Measurements from ENCODE around the gene UTP4.

Gene UTP4

GRCh38 chr16:69132424-69133252 is at the start of gene UTP4, which contains the start of gene CHTF8:
Gene UTP4, plus strand, starts transcription at chr16:69132649. Its CDS starts 811 bp downstream, at chr16:69133460.
Gene CHTF8, minus strand, starts transcription at chr16:69132588. Its CDS starts 11,130 bp downstream, at chr16:69121458.
- DNase-seq (ENCODE audit: low spot score) = peak; percentile 84

GRCh38 chr16:69083306-69083941 is 49.0 kb upstream of the UTP4 start:
- DNase-seq (ENCODE audit: low spot score) = no peak

GRCh38 chr16:69084289-69084688 is 48.2 kb upstream of the UTP4 start:
- no peak for DNase-seq (ENCODE audit: low spot score)

GRCh38 chr16:69085032-69085695 is 47.3 kb upstream of the UTP4 start:
- no peak for DNase-seq (ENCODE audit: low spot score)

- DNase-seq (ENCODE audit: low spot score) = no peak
Measured at GRCh38 chr16:69087161-69087581, 45.3 kb upstream of the UTP4 start.

- DNase-seq (ENCODE audit: low spot score) = no peak
Measured at GRCh38 chr16:69088684-69089083, 43.8 kb upstream of the UTP4 start.

GRCh38 chr16:69089091-69089910 is 43.1 kb upstream of the UTP4 start:
- no peak for DNase-seq (ENCODE audit: low spot score)

GRCh38 chr16:69093974-69094373 is 38.5 kb upstream of the UTP4 start:
- no peak for DNase-seq (ENCODE audit: low spot score)

- DNase-seq (ENCODE audit: low spot score) = no peak
Measured at GRCh38 chr16:69094501-69094900, 37.9 kb upstream of the UTP4 start.

GRCh38 chr16:69095193-69095592 is 37.3 kb upstream of the UTP4 start:
- DNase-seq (ENCODE audit: low spot score) = no peak

GRCh38 chr16:69100071-69100691 is 32.3 kb upstream of the UTP4 start:
- no peak for DNase-seq (ENCODE audit: low spot score)

GRCh38 chr16:69105501-69106361 is 26.7 kb upstream of the UTP4 start, which contains the start of gene HAS3:
Gene HAS3, plus strand, starts transcription at chr16:69105653. Its CDS starts 3,743 bp downstream, at chr16:69109396.
- peak; percentile 69 for DNase-seq (ENCODE audit: low spot score)

GRCh38 chr16:69106491-69107315 is 25.7 kb upstream of the UTP4 start:
- DNase-seq (ENCODE audit: low spot score) = no peak

GRCh38 chr16:69107316-69107962 is 25.0 kb upstream of the UTP4 start:
- DNase-seq (ENCODE audit: low spot score) = no peak

- no peak for DNase-seq (ENCODE audit: low spot score)
Measured at GRCh38 chr16:69108064-69108904, 24.2 kb upstream of the UTP4 start.

GRCh38 chr16:69108905-69109252 is 23.6 kb upstream of the UTP4 start:
- no peak for DNase-seq (ENCODE audit: low spot score)

GRCh38 chr16:69109486-69110270 is 22.8 kb upstream of the UTP4 start:
- no peak for DNase-seq (ENCODE audit: low spot score)

Data from hepatic stellate cell (primary cell).